Lower leg skin (tissue), 3 donors: ENCODE measurements around the gene MAP2K6.

Source experiments
- POLR2A ChIP-seq, 2 donors: fragments of 450-650 bp; IDR thresholded peaks; one replicate each; pipeline ENCODE4 v1.6.1; 2016 to 2017; ENCODE audit warnings: antibody characterized with exemption in 2 of 2, mild to moderate bottlenecking in 1 of 2, moderate library complexity in 1 of 2
- TF ChIP-seq, protein P1 (sequence below), 3 donors: fragments of 450-650 bp; IDR thresholded peaks; one replicate each; pipeline ENCODE4 v1.5.1; 2016; ENCODE audit warnings: antibody characterized with exemption in 3 of 3, mild to moderate bottlenecking in 3 of 3, moderate library complexity in 2 of 3

DNA sequence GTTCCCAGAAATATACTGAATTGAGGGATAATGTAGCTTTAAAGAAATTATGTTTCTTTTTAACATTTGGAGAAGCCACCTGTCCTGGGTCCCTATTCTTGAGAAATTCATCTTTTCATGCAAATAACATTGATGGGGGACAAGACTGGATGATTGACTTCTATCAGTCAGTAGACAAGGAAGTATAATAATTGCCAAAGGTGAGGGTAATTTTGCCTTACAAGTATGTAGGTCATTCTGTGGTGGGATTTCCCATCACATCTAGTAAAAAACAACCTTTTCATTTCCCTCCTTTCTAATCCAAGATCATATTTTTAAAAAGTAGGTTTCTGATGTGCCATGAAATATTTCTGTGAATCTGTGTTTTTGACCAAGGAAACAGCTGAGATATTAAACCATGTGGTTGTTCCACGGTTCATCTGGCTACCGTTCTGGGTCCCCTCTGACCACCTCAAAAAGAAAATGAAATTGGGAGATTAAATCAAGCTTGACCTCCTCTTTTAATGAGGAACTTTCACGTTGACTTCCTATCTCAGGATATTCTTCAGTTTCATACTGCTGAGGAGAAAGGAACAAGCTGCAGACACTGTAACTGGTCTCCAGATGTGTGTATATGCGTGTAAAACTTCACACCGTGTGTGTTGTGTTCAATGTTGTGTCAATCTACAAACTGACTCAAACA, 138.6 kb downstream of the MAP2K6 start:
- TF ChIP-seq, protein P1, sequence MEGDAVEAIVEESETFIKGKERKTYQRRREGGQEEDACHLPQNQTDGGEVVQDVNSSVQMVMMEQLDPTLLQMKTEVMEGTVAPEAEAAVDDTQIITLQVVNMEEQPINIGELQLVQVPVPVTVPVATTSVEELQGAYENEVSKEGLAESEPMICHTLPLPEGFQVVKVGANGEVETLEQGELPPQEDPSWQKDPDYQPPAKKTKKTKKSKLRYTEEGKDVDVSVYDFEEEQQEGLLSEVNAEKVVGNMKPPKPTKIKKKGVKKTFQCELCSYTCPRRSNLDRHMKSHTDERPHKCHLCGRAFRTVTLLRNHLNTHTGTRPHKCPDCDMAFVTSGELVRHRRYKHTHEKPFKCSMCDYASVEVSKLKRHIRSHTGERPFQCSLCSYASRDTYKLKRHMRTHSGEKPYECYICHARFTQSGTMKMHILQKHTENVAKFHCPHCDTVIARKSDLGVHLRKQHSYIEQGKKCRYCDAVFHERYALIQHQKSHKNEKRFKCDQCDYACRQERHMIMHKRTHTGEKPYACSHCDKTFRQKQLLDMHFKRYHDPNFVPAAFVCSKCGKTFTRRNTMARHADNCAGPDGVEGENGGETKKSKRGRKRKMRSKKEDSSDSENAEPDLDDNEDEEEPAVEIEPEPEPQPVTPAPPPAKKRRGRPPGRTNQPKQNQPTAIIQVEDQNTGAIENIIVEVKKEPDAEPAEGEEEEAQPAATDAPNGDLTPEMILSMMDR (IDR thresholded peaks at IDR 0.05) = no peak
- no peak for TF ChIP-seq POLR2A (IDR thresholded peaks at IDR 0.05)
